Mucosa of descending colon (tissue), 3 donors: ENCODE measurements around the gene USP24. TPM values are rescaled to one million over a fixed set of nuclear protein-coding genes. Genes with fewer than 3 reads are reported as not detected.
A peak's percentile ranks its signal among the peaks of the same experiment; 100 is the strongest.

Experiments used
- ATAC-seq: fragments of 200-7000 bp; cut with Tn5 transposase; one replicate; pipeline ENCODE4 v1.9.1; 2020; ENCODE audit warnings: mild to moderate bottlenecking, moderate library complexity
- DNase-seq, 3 donors: peaks; one replicate each; pipeline ENCODE4 v3.0.0-alpha.2; 2020
- H3K36me3 ChIP-seq: fragments of 200-600 bp; one replicate; pipeline ENCODE4 v1.8.0; 2021; ENCODE audit warnings: low read depth, mild to moderate bottlenecking
- H3K4me1 ChIP-seq: fragments of 200-600 bp; one replicate; pipeline ENCODE4 v1.8.0; 2021; ENCODE audit warnings: low read depth, mild to moderate bottlenecking
- H3K4me3 ChIP-seq: fragments of 200-600 bp; one replicate; pipeline ENCODE4 v1.8.0; 2021; ENCODE audit warnings: mild to moderate bottlenecking
- H3K9me3 ChIP-seq: fragments of 200-600 bp; one replicate; pipeline ENCODE4 v1.8.0; 2021; ENCODE audit warnings: mild to moderate bottlenecking
- intact Hi-C, 2 donors: fragments of 100-400 bp; cut with DNase I in 1 of 2; cut with micrococcal nuclease in 1 of 2; formaldehyde crosslinking; loops; one replicate each; pipeline versions ENCODE4 v1.11.0 to v1.11.1; 2022; cut with DNase I, micrococcal nuclease
- microRNA-seq: library from miRNA; unstranded; fragments of <30 nt; microRNA quantifications from one replicate; pipeline ENCODE4, GENCODE V29; 2019
- total RNA-seq, 3 donors: library from RNA; stranded (reverse); fragmentation: NEBNext Ultra II Directional in 2 of 3; extraction: Animal tissue kit (Norgen Biotek cat#: 25700) in 2 of 3; gene quantifications; one replicate each; pipeline versions ENCODE4 v1.2.1 to v1.2.4, GENCODE V29; 2021 to 2023
- TF ChIP-seq, protein P1 (sequence below): fragments of 200-600 bp; IDR thresholded peaks from one replicate; pipeline ENCODE4 v1.8.0; 2022; ENCODE audit warnings: antibody characterized with exemption, mild to moderate bottlenecking
- donor health status: DM: no; HTN: no; CAD: no; lungs with moderate emphysema.
- donor health status: DM: no; HTN: no; CAD: no.
- donor health status: DM: no; HTN: yes; CAD: no.

The USP24 gene
- total RNA-seq, 3 donors from 2014 or later = 35.5 to 51.1 (median 46.2) TPM

GRCh38 chr1:55021942-55022546 lies 193.1 kb downstream of the USP24 start:
- peak; percentile 86 to 93 (median 92) for DNase-seq
- H3K36me3 ChIP-seq = no peaks in the 10 kb centered on the region
- H3K9me3 ChIP-seq = no peaks in the 10 kb centered on the region
- no peaks in the 10 kb centered on the region for H3K4me1 ChIP-seq
- TF ChIP-seq, protein P1, sequence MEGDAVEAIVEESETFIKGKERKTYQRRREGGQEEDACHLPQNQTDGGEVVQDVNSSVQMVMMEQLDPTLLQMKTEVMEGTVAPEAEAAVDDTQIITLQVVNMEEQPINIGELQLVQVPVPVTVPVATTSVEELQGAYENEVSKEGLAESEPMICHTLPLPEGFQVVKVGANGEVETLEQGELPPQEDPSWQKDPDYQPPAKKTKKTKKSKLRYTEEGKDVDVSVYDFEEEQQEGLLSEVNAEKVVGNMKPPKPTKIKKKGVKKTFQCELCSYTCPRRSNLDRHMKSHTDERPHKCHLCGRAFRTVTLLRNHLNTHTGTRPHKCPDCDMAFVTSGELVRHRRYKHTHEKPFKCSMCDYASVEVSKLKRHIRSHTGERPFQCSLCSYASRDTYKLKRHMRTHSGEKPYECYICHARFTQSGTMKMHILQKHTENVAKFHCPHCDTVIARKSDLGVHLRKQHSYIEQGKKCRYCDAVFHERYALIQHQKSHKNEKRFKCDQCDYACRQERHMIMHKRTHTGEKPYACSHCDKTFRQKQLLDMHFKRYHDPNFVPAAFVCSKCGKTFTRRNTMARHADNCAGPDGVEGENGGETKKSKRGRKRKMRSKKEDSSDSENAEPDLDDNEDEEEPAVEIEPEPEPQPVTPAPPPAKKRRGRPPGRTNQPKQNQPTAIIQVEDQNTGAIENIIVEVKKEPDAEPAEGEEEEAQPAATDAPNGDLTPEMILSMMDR = peak; percentile 76
- intact Hi-C loops = no loop called here
- peak; percentile 100 for ATAC-seq
- H3K4me3 ChIP-seq = no peak overlapping the region

DNA sequence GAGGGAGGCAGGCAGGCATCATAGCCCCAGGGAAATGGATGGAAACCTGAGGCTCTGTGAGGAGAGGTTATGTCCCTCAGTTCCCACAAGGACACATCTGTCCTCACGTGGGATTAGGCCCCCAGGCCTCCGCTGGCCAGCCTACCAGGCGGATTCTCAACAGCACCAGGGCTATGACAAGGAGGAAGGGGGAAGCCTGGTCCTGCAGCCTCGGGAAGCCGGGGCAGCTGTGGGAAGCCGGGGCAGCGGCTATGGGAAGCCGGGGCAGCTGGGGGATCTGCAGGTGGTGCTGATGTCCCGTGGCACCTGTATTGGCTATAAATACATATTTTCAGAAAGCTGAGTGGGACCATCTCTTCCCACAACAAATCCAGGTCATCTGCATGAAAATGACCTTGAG lies 196.8 kb downstream of the USP24 start:
- H3K36me3 ChIP-seq = no peaks in the 10 kb centered on the region
- DNase-seq (no peak), ATAC-seq (no peak)
- intact Hi-C loops = no loop called here
- no peaks in the 10 kb centered on the region for H3K4me1 ChIP-seq
- no peaks in the 10 kb centered on the region for H3K9me3 ChIP-seq
- no peak overlapping the region for H3K4me3 ChIP-seq
- TF ChIP-seq, protein P1 = no peak

Small RNAs within 50 kb of the gene (microRNA-seq; reads per million reads assigned to microRNA genes)
- gene MIR4422 = not detected

Other genes starting within 250 kb of the USP24 start
- gene TMEM61, start 234.7 kb downstream of the USP24 start, total RNA-seq = 10 to 100 TPM in 1 of 3 donors, 1 to 10 TPM in 2; 4.9 to 17.9 (median 8.5) TPM
- gene BSND, start 216.4 kb downstream of the USP24 start, total RNA-seq = not detected
- 10 to 100 TPM in 1 of 3 donors, 1 to 10 TPM in 2; 3.6 to 14.1 (median 9.2) TPM for gene PCSK9, start 175.8 kb downstream of the USP24 start, total RNA-seq